DND-41 (cell line): Measurements from ENCODE around the gene TH.

Experiments
- EZH2 ChIP-seq: IDR thresholded peaks from 3 replicates; pipeline ENCODE4 v1.6.1; 2012; ENCODE audit warnings: borderline replicate concordance, low read depth, mild to moderate bottlenecking, moderate library complexity, low read length, inconsistent platforms; ENCODE audit not compliant: severe bottlenecking
- TF ChIP-seq, protein P1 (sequence below): IDR thresholded peaks from 2 replicates; pipeline ENCODE4 v1.5.1; 2012; ENCODE audit warnings: borderline replicate concordance, low read length, moderate library complexity, mild to moderate bottlenecking; ENCODE audit not compliant: poor library complexity, severe bottlenecking; ENCODE audit errors: extremely low read depth

DNA sequence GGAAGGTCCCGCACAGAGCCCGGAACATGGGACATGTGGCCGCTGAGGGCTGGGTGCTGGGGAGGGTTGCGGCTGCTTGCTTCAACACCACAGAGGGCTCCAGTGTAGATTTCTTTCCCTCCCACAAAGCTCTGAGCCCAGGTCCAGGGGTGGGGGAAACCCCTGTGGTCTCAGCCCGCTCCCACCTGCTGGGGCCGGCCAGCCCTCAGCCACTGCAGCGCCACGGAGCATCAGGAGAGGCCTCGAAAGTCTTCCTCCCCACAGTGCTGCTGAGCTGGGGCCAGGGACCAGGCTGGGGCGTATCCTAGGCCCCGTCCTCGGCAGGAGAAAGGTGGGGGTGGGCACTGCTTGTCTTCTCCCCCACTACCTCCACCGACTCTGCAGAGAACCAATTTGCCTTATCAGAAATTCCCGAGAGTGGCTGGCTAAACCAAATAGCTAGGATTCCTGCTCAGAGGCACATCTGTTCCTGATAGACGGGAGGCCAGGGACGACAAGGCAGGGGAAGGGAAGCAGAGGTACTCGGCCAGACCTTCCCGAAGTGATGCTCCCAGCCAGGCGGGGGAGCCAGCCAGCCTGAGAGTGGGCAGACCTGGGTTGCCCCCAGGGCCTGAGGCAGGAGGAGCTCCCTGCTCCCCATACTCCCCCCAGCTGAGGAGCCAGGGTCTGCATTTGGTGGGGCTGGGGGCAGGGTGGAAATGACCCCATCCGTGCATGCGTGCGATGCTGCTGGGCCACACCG lies 51.1 kb downstream of the TH start:
- no peak for TF ChIP-seq EZH2
- TF ChIP-seq, protein P1, sequence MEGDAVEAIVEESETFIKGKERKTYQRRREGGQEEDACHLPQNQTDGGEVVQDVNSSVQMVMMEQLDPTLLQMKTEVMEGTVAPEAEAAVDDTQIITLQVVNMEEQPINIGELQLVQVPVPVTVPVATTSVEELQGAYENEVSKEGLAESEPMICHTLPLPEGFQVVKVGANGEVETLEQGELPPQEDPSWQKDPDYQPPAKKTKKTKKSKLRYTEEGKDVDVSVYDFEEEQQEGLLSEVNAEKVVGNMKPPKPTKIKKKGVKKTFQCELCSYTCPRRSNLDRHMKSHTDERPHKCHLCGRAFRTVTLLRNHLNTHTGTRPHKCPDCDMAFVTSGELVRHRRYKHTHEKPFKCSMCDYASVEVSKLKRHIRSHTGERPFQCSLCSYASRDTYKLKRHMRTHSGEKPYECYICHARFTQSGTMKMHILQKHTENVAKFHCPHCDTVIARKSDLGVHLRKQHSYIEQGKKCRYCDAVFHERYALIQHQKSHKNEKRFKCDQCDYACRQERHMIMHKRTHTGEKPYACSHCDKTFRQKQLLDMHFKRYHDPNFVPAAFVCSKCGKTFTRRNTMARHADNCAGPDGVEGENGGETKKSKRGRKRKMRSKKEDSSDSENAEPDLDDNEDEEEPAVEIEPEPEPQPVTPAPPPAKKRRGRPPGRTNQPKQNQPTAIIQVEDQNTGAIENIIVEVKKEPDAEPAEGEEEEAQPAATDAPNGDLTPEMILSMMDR: no peak
